HepG2 (cell line): ENCODE results near the gene APH1B. TPM values are rescaled to one million over a fixed set of nuclear protein-coding genes. Genes with fewer than 3 reads are reported as not detected.

Source experiments
- ZNF577 ChIP-seq: sonication (generic); formaldehyde crosslinking; IDR thresholded peaks from 2 replicates; pipeline ENCODE4 v1.4.0; 2020; ENCODE audit warnings: mild to moderate bottlenecking, low read depth, missing genetic modification reagents, borderline replicate concordance
- polyA plus RNA-seq, 8 experiments: library from polyadenylated mRNA; depleted of rRNA in 3 of 8; stranded (reverse) in 7 of 8; unstranded in 1 of 8; fragments of >200 nt; fragmentation: Illumina TruSeq in 4 of 8; extraction: Trizol in 4 of 8; gene quantifications; 2 replicates each; pipeline versions ENCODE4 v1.2.1 to v1.2.3, GENCODE V29; 2011 to 2016; ENCODE audit warnings: low read depth in 4 of 8, missing spikeins in 1 of 8, mixed read lengths in 1 of 8; ENCODE audit not compliant: insufficient read depth in 1 of 8
- total RNA-seq, 5 experiments: library from RNA; depleted of rRNA; stranded (reverse); fragments of >200 nt; fragmentation: Illumina TruSeq; extraction: Trizol; gene quantifications; 2 replicates each; pipeline ENCODE4 v1.2.3, GENCODE V29; 2016; ENCODE audit warnings: low read depth in 1 of 5
- TF ChIP-seq, protein P1 (sequence below): sonication (generic); formaldehyde crosslinking; IDR thresholded peaks from 2 replicates; pipeline ENCODE4 v1.8.1; 2023; ENCODE audit warnings: missing genetic modification reagents, inconsistent platforms, borderline replicate concordance

APH1B gene
- total and polyA plus RNA-seq, 2 of the 13 experiments (the other 11 are each of a cell fraction or from before 2014, with no cell fraction given) = 0.45 to 1.00 TPM

DNA sequence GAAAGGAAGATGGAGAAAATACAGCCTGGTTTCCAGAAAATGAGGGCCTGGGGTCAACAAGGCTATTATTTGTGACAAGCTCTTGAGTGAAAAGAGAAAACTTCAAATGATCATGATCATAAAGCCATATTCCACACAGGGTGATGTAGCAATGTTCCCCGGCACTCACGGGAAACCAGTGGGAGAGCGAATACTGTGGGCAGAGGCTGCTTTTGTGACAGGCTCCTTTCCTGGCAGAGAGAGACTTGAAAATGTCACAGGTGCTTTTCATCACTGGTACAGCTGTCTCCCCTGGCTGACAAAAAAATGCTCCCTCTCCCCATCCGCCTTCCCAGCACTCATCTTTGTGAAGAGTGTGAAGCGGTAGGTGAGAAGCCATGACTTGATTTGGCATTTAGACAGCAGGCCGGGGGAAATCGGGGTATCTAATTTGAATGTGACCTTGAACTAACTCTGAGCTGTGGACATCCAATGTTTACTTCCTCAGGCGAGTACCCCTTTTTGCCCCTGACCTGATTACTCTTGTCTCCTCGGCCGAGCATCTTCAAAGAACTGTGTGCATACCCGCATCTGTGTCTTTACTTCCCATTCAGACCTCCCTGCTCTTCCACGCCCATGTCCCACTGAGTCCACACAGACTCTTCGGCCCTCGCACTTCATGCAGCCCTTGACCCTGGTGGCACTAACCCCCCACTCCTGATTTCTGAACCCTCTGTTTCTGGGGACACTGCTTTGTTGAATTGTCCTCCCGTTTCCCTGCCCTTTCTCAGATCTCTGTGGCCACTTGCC lies 81.0 kb downstream of the APH1B start (continued):
- TF ChIP-seq, protein P1, sequence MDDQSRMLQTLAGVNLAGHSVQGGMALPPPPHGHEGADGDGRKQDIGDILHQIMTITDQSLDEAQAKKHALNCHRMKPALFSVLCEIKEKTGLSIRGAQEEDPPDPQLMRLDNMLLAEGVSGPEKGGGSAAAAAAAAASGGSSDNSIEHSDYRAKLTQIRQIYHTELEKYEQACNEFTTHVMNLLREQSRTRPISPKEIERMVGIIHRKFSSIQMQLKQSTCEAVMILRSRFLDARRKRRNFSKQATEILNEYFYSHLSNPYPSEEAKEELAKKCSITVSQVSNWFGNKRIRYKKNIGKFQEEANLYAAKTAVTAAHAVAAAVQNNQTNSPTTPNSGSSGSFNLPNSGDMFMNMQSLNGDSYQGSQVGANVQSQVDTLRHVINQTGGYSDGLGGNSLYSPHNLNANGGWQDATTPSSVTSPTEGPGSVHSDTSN = no peak
- no peak for TF ChIP-seq ZNF577 (CRISPR knock-in tag)

Other genes with a start within 250 kb of the APH1B start
- gene TPM1, start 234.9 kb upstream of the APH1B start, total RNA-seq (2016; rRNA removed; fragmentation: Illumina TruSeq; extraction: Trizol) = 98.9 and 113 TPM in 2 replicates
- gene TPM1, start 234.9 kb upstream of the APH1B start, polyA plus RNA-seq (2011; rRNA removed) = 92.4 and 109 TPM in 2 replicates
- 23.0 and 31.0 TPM in 2 replicates for gene LACTB, start 155.7 kb upstream of the APH1B start, total RNA-seq (2016; rRNA removed; fragmentation: Illumina TruSeq; extraction: Trizol)
- 12.2 and 14.8 TPM in 2 replicates for gene LACTB, start 155.7 kb upstream of the APH1B start, polyA plus RNA-seq (2011; rRNA removed)
- gene RPS27L, start 120.1 kb upstream of the APH1B start, total RNA-seq (2016; rRNA removed; fragmentation: Illumina TruSeq; extraction: Trizol) = 433 and 596 TPM in 2 replicates
- 210 and 231 TPM in 2 replicates for gene RPS27L, start 120.1 kb upstream of the APH1B start, polyA plus RNA-seq (2011; rRNA removed)
- gene RAB8B, start 88.0 kb upstream of the APH1B start, total RNA-seq (2016; rRNA removed; fragmentation: Illumina TruSeq; extraction: Trizol) = 14.2 and 20.4 TPM in 2 replicates
- gene RAB8B, start 88.0 kb upstream of the APH1B start, polyA plus RNA-seq (2011; rRNA removed) = 4.7 and 6.8 TPM in 2 replicates
- gene CA12, start 104.2 kb downstream of the APH1B start, total RNA-seq (2016; rRNA removed; fragmentation: Illumina TruSeq; extraction: Trizol) = 0.07 and 0.08 TPM in 2 replicates
- gene CA12, start 104.2 kb downstream of the APH1B start, polyA plus RNA-seq (2011; rRNA removed) = 0.20 and 0.52 TPM in 2 replicates
- 55.9 and 61.2 TPM in 2 replicates for gene USP3, start 227.0 kb downstream of the APH1B start, total RNA-seq (2016; rRNA removed; fragmentation: Illumina TruSeq; extraction: Trizol)
- gene USP3, start 227.0 kb downstream of the APH1B start, polyA plus RNA-seq (2011; rRNA removed) = 14.3 and 16.0 TPM in 2 replicates